ENCODE measurements around the gene CHD5.

Gene CHD5

DNA sequence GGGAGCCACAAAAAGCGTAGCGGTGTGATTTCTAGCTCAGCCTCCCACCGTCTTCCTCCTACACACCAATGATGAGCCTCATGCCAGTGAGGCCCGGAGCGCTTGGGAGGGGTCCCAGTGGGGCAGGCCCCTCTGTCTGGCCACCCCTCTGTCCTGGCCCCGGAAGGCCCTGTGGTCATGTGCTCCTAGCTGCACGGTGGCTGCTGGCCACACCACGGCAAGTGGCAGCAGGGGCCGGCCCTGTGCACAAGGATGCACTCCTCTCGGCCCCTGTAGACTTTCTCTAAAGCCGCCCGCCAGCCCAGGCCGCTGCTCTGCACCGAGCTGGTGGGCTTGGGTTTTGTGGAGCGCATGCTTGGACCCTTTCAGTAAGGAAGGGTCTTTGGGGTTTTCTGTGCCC, 80.8 kb downstream of the CHD5 start:
- Histone ChIP-seq H3K4me3 (ENCODE audit: low read length) (no peak overlapping the region), H3K4me1 (ENCODE audit: control insufficient read depth, low read depth, low read length) (no peaks in the 10 kb centered on the region), H3K9ac (ENCODE audit: low read length) (no peak overlapping the region), H2BK15ac (replicated peaks; ENCODE audit: low read depth) (no peak overlapping the region), H3K27me3 (ENCODE audit: insufficient read depth, low read length, poor library complexity) (no peaks in the 10 kb centered on the region), H3K79me1 (ENCODE audit: low read length) (no peaks in the 10 kb centered on the region), H3K4me2 (ENCODE audit: low read length) (no peak overlapping the region), H2BK5ac (ENCODE audit: low read length) (no peak overlapping the region), H2BK120ac (ENCODE audit: low read depth, low read length) (no peak overlapping the region), H4K8ac (ENCODE audit: low read depth, low read length) (no peak overlapping the region), H3K4ac (ENCODE audit: low read depth, low read length) (no peak overlapping the region), H3K27ac (ENCODE audit: low read depth, low read length) (no peak overlapping the region), H3K18ac (ENCODE audit: low read length) (no peak overlapping the region), H4K5ac (ENCODE audit: low read length) (no peak overlapping the region), H3K23ac (ENCODE audit: low read length) (no peak overlapping the region), H3K56ac (ENCODE audit: low read length) (no peak overlapping the region), H3K79me2 (ENCODE audit: control insufficient read depth, insufficient read depth, low read length) (no peaks in the 10 kb centered on the region), H2AK5ac (ENCODE audit: low read length) (no peak overlapping the region), H3K36me3 (ENCODE audit: control insufficient read depth, insufficient read depth, low read length) (no peaks in the 10 kb centered on the region)
- no peak for DNase-seq
- WGBS (ENCODE audit: extremely low coverage, insufficient coverage, low lambda C conversion rate), result no CpG with 5 or more reads among the region's 15 CpGs

DNA sequence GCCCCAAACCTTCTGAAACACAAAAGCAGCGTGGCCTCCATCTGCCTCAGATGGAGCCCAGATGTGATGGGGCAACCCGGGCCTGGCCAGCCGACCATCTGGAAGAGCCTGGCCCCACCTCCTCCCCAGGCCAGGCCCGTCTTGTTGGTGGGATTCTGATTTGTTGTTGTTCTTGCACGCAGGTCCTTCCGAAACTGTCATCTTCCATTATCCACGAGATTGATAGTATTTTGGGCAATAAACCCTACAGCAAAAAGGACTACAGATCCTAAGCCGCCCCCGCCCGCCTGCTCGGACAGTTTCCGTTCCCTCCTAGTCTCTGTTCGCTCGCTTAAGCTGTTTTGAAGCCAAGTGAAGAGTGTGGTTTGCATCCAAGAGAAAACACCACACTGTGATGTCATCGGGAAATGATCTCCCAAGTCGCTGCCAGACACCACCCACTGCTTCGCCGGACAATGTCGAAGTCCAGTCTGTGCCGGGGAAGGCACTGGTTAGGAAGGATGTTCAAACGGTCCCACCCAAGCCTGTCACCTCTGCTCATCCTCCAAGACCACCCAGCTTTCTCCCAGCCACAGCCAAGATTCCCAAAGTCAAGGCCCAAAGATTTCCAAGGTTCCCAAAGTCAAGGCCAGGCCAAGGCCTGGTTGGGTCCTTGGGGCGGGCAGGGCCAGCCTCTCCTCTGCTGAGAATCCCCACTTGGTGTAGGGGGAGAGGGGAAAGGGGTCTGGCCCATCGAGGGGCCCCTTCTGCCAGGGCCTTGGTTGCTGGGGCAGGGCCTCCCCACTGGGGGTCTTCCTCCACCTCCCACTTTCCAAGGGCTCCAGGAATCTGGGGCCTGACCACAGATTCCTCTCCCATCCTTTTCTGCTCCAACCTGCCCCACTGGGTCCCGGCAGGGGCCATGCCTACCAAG, 81.6 kb downstream of the CHD5 start:
- H3K4me1 ChIP-seq (ENCODE audit: control insufficient read depth, low read depth, low read length), result no peaks in the 10 kb centered on the region
- no peak overlapping the region for H4K5ac ChIP-seq (ENCODE audit: low read length)
- H2BK15ac ChIP-seq (replicated peaks; ENCODE audit: low read depth), result no peak overlapping the region
- H3K18ac ChIP-seq (ENCODE audit: low read length), result no peak overlapping the region
- H2BK120ac ChIP-seq (ENCODE audit: low read depth, low read length), result no peak overlapping the region
- H2BK5ac ChIP-seq (ENCODE audit: low read length), result no peak overlapping the region
- no peak overlapping the region for H4K8ac ChIP-seq (ENCODE audit: low read depth, low read length)
- H3K56ac ChIP-seq (ENCODE audit: low read length), result no peak overlapping the region
- H3K4ac ChIP-seq (ENCODE audit: low read depth, low read length), result no peak overlapping the region
- no peak overlapping the region for H3K4me3 ChIP-seq (ENCODE audit: low read length)
- no peaks in the 10 kb centered on the region for H3K79me2 ChIP-seq (ENCODE audit: control insufficient read depth, insufficient read depth, low read length)
- no peak overlapping the region for H3K4me2 ChIP-seq (ENCODE audit: low read length)
- H3K9ac ChIP-seq (ENCODE audit: low read length), result no peak overlapping the region
- no peak overlapping the region for H3K27ac ChIP-seq (ENCODE audit: low read depth, low read length)
- no peak overlapping the region for H2AK5ac ChIP-seq (ENCODE audit: low read length)
- no peaks in the 10 kb centered on the region for H3K36me3 ChIP-seq (ENCODE audit: control insufficient read depth, insufficient read depth, low read length)
- H3K27me3 ChIP-seq (ENCODE audit: insufficient read depth, low read length, poor library complexity), result no peaks in the 10 kb centered on the region
- no peak overlapping the region for H3K23ac ChIP-seq (ENCODE audit: low read length)
- DNase-seq, result no peak
- WGBS (ENCODE audit: extremely low coverage, insufficient coverage, low lambda C conversion rate), result no CpG with 5 or more reads among the region's 24 CpGs
- H3K79me1 ChIP-seq (ENCODE audit: low read length), result no peaks in the 10 kb centered on the region

DNA sequence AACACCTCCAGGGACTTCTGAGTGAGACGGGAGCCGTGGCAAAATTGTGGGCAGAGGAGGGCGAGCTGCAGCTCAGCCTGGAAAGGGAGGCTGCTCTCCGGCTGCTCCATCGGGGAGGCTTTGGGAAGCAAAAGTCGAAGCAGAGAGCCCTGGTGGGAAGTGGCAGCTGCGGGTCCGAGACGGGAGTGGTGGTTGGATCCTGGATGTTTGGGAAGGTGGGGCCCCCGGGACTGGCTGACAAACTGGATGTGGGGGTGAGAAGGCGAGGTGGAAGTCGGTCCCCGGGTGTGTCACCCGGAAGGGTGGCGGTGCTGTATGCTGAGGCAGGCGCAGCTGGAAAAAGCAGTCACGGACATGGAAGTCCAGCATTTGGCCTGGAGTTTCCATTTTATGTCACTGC, 82.3 kb downstream of the CHD5 start:
- Histone ChIP-seq H3K79me2 (ENCODE audit: control insufficient read depth, insufficient read depth, low read length) (no peaks in the 10 kb centered on the region), H4K5ac (ENCODE audit: low read length) (no peak overlapping the region), H2BK120ac (ENCODE audit: low read depth, low read length) (no peak overlapping the region), H3K56ac (ENCODE audit: low read length) (no peak overlapping the region), H3K36me3 (ENCODE audit: control insufficient read depth, insufficient read depth, low read length) (no peaks in the 10 kb centered on the region), H3K9ac (ENCODE audit: low read length) (no peak overlapping the region), H3K27ac (ENCODE audit: low read depth, low read length) (no peak overlapping the region), H3K4me1 (ENCODE audit: control insufficient read depth, low read depth, low read length) (no peaks in the 10 kb centered on the region), H3K23ac (ENCODE audit: low read length) (no peak overlapping the region), H4K8ac (ENCODE audit: low read depth, low read length) (no peak overlapping the region), H3K4me2 (ENCODE audit: low read length) (no peak overlapping the region), H3K4ac (ENCODE audit: low read depth, low read length) (no peak overlapping the region), H3K27me3 (ENCODE audit: insufficient read depth, low read length, poor library complexity) (no peaks in the 10 kb centered on the region), H3K18ac (ENCODE audit: low read length) (no peak overlapping the region), H2BK15ac (replicated peaks; ENCODE audit: low read depth) (no peak overlapping the region), H3K79me1 (ENCODE audit: low read length) (no peaks in the 10 kb centered on the region), H2BK5ac (ENCODE audit: low read length) (no peak overlapping the region), H3K4me3 (ENCODE audit: low read length) (no peak overlapping the region), H2AK5ac (ENCODE audit: low read length) (no peak overlapping the region)
- WGBS (ENCODE audit: extremely low coverage, insufficient coverage, low lambda C conversion rate), result no CpG with 5 or more reads among the region's 17 CpGs
- no peak for DNase-seq

DNA sequence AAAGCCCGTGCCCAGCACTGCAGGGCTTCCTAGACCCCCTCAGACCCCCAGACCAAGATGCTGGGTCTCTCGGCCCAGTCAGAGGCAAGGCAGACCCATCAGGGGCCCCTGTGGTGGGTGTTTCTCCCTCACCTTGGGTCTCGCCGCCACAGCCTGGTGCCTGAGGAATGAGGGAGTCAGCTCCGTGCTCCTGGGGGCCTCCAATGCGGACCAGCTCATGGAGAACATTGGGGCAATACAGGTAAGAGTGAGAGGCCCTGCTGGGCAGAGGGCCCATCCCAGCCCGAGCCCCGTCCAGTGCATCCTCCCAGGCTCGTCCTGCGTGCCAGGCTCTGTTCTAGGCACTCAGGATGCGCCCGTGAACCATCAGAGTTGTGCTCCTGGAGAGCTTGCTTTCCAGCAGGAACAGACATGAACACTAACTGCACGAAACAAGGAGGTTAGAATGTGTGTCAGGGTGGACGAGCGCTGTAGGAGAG, 83.0 kb downstream of the CHD5 start:
- Histone ChIP-seq H4K8ac (ENCODE audit: low read depth, low read length) (no peak overlapping the region), H3K4ac (ENCODE audit: low read depth, low read length) (no peak overlapping the region), H3K4me2 (ENCODE audit: low read length) (no peak overlapping the region), H3K79me1 (ENCODE audit: low read length) (no peaks in the 10 kb centered on the region), H3K27ac (ENCODE audit: low read depth, low read length) (no peak overlapping the region), H3K4me3 (ENCODE audit: low read length) (no peak overlapping the region), H2BK5ac (ENCODE audit: low read length) (no peak overlapping the region), H2AK5ac (ENCODE audit: low read length) (no peak overlapping the region), H3K56ac (ENCODE audit: low read length) (no peak overlapping the region), H3K9ac (ENCODE audit: low read length) (no peak overlapping the region), H3K4me1 (ENCODE audit: control insufficient read depth, low read depth, low read length) (no peaks in the 10 kb centered on the region), H3K79me2 (ENCODE audit: control insufficient read depth, insufficient read depth, low read length) (no peaks in the 10 kb centered on the region), H2BK120ac (ENCODE audit: low read depth, low read length) (no peak overlapping the region), H3K18ac (ENCODE audit: low read length) (no peak overlapping the region), H3K27me3 (ENCODE audit: insufficient read depth, low read length, poor library complexity) (no peaks in the 10 kb centered on the region), H3K23ac (ENCODE audit: low read length) (no peak overlapping the region), H4K5ac (ENCODE audit: low read length) (no peak overlapping the region), H2BK15ac (replicated peaks; ENCODE audit: low read depth) (no peak overlapping the region), H3K36me3 (ENCODE audit: control insufficient read depth, insufficient read depth, low read length) (no peaks in the 10 kb centered on the region)
- WGBS (ENCODE audit: extremely low coverage, insufficient coverage, low lambda C conversion rate), result no CpG with 5 or more reads among the region's 15 CpGs
- DNase-seq, result no peak

DNA sequence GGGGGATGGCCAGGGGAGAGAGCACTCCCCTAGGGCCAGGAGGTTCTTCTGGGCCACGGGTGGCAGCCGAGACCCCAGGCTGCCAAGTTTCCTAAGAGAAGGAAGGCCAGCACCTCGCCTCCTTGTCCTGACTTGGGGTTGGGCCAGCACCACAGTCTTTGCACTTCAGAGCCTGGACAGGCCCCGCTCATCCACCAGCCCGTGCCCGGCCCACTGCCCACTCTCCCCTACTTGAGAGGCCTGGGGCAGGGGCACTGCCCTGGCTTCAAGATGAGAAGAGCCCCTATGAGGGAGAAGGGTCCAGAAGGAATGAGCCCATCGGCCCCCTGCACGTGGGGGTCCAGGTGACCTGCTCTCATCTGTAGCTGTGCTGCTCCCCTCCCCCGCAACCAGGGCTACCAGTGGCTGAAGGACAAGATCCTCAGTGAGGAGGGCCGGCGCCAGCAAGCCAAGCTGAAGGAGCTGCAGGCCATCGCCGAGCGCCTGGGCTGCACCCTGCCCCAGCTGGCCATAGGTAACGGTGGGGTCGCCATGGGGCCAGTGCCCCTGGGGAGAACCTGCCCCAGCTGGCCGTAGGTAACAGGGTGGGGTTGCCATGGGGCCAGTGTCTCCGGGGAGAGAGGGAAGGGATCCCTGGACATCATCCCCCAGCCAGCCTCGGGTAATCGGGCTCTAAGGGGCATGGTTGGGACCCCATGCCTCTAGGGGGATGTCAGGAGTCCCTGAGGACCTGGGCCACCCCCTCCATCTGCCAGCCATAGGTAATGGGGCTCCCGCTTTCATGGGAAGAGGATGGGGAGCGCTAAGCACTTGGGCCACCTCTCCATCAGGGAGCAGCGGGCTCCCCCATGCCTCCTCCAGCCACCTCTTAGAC, 83.6 kb downstream of the CHD5 start:
- no peak overlapping the region for H4K8ac ChIP-seq (ENCODE audit: low read depth, low read length)
- no peak overlapping the region for H3K4ac ChIP-seq (ENCODE audit: low read depth, low read length)
- no peaks in the 10 kb centered on the region for H3K79me1 ChIP-seq (ENCODE audit: low read length)
- WGBS (ENCODE audit: extremely low coverage, insufficient coverage, low lambda C conversion rate), result no CpG with 5 or more reads among the region's 23 CpGs
- H3K23ac ChIP-seq (ENCODE audit: low read length), result no peak overlapping the region
- H3K27ac ChIP-seq (ENCODE audit: low read depth, low read length), result no peak overlapping the region
- DNase-seq, result no peak
- H2AK5ac ChIP-seq (ENCODE audit: low read length), result no peak overlapping the region
- no peaks in the 10 kb centered on the region for H3K4me1 ChIP-seq (ENCODE audit: control insufficient read depth, low read depth, low read length)
- no peak overlapping the region for H2BK120ac ChIP-seq (ENCODE audit: low read depth, low read length)
- H3K27me3 ChIP-seq (ENCODE audit: insufficient read depth, low read length, poor library complexity), result no peaks in the 10 kb centered on the region
- H2BK15ac ChIP-seq (replicated peaks; ENCODE audit: low read depth), result no peak overlapping the region
- H3K4me3 ChIP-seq (ENCODE audit: low read length), result no peak overlapping the region
- H3K36me3 ChIP-seq (ENCODE audit: control insufficient read depth, insufficient read depth, low read length), result no peaks in the 10 kb centered on the region
- no peak overlapping the region for H3K56ac ChIP-seq (ENCODE audit: low read length)
- no peak overlapping the region for H2BK5ac ChIP-seq (ENCODE audit: low read length)
- H3K4me2 ChIP-seq (ENCODE audit: low read length), result no peak overlapping the region
- no peaks in the 10 kb centered on the region for H3K79me2 ChIP-seq (ENCODE audit: control insufficient read depth, insufficient read depth, low read length)
- no peak overlapping the region for H3K9ac ChIP-seq (ENCODE audit: low read length)
- no peak overlapping the region for H3K18ac ChIP-seq (ENCODE audit: low read length)
- H4K5ac ChIP-seq (ENCODE audit: low read length), result no peak overlapping the region
